Astrocyte (in vitro differentiated cells and primary cell): Measurements from ENCODE around the gene AP4E1. TPM values are rescaled to one million over a fixed set of nuclear protein-coding genes. Genes with fewer than 3 reads are reported as not detected.

ENCODE experiments used
- DNase-seq: peaks from one replicate; pipeline ENCODE4 v3.0.0-alpha.2; 2010; ENCODE audit warnings: low read depth
- FAIRE-seq: peaks from 2 replicates; lab custom pipeline; 2011; peaks lifted over from hg19 to GRCh38; lab: Jason Lieb, UNC
- H2AFZ ChIP-seq: 2 replicates; pipeline ENCODE4 v1.6.0; 2012; ENCODE audit warnings: low read depth, low read length, inconsistent platforms
- H3K27ac ChIP-seq: 2 replicates; pipeline ENCODE4 v1.5.1; 2011; ENCODE audit warnings: low read depth, low read length, inconsistent platforms
- H3K27me3 ChIP-seq: 2 replicates; pipeline ENCODE4 v1.6.0; 2011; ENCODE audit warnings: low read length, inconsistent platforms; ENCODE audit not compliant: insufficient read depth
- H3K36me3 ChIP-seq: 2 replicates; pipeline ENCODE4 v1.5.1; 2011; ENCODE audit warnings: low read length, inconsistent platforms; ENCODE audit not compliant: insufficient read depth
- H3K4me1 ChIP-seq: 2 replicates; pipeline ENCODE4 v1.5.1; 2011; ENCODE audit warnings: low read length, inconsistent platforms; ENCODE audit not compliant: insufficient read depth
- H3K4me2 ChIP-seq: 2 replicates; pipeline ENCODE4 v1.6.0; 2012; ENCODE audit warnings: low read length, inconsistent platforms
- H3K4me3 ChIP-seq: 2 replicates; pipeline ENCODE4 v1.5.1; 2011; ENCODE audit warnings: low read depth, mild to moderate bottlenecking, low read length, inconsistent platforms; ENCODE audit not compliant: insufficient read depth
- H3K79me2 ChIP-seq: 2 replicates; pipeline ENCODE4 v1.6.0; 2012; ENCODE audit warnings: mild to moderate bottlenecking, low read length, inconsistent platforms; ENCODE audit not compliant: insufficient read depth
- H3K9ac ChIP-seq: 2 replicates; pipeline ENCODE4 v1.6.0; 2012; ENCODE audit warnings: mild to moderate bottlenecking, low read length, inconsistent platforms
- H3K9me3 ChIP-seq: 2 replicates; pipeline ENCODE4 v1.5.1; 2012; ENCODE audit warnings: low read depth, mild to moderate bottlenecking, low read length, inconsistent platforms; ENCODE audit not compliant: insufficient read depth
- H4K20me1 ChIP-seq: 2 replicates; pipeline ENCODE4 v1.6.0; 2012; ENCODE audit warnings: low read length, inconsistent platforms; ENCODE audit not compliant: insufficient read depth
- H3K27ac Mint-ChIP-seq: one replicate; pipeline ENCODE4 v1.8.0; 2021; ENCODE audit warnings: mild to moderate bottlenecking, mixed read lengths; ENCODE audit not compliant: unreplicated experiment
- H3K27me3 Mint-ChIP-seq: one replicate; pipeline ENCODE4 v1.8.0; 2021; ENCODE audit warnings: low read depth, mixed read lengths; ENCODE audit not compliant: unreplicated experiment
- H3K36me3 Mint-ChIP-seq: one replicate; pipeline ENCODE4 v1.8.0; 2021; ENCODE audit warnings: low read depth, mixed read lengths; ENCODE audit not compliant: unreplicated experiment
- H3K4me1 Mint-ChIP-seq: one replicate; pipeline ENCODE4 v1.8.0; 2021; ENCODE audit warnings: low read depth, mixed read lengths; ENCODE audit not compliant: unreplicated experiment
- H3K4me3 Mint-ChIP-seq: one replicate; pipeline ENCODE4 v1.8.0; 2021; ENCODE audit warnings: mild to moderate bottlenecking, moderate library complexity, mixed read lengths; ENCODE audit not compliant: unreplicated experiment
- H3K9me3 Mint-ChIP-seq: one replicate; pipeline ENCODE4 v1.8.0; 2021; ENCODE audit warnings: mild to moderate bottlenecking, mixed read lengths; ENCODE audit not compliant: unreplicated experiment
- EZH2 ChIP-seq: IDR thresholded peaks from 2 replicates; pipeline ENCODE4 v1.6.1; 2012; ENCODE audit warnings: mild to moderate bottlenecking, low read length, inconsistent platforms; ENCODE audit not compliant: insufficient read depth
- total RNA-seq: library from RNA; stranded (reverse); gene quantifications from 2 replicates; pipeline ENCODE4 v1.2.1, GENCODE V29; 2021
- TF ChIP-seq, protein P1 (sequence below): IDR thresholded peaks from 2 replicates; pipeline ENCODE4 v1.5.1; 2011; ENCODE audit warnings: low read depth, mild to moderate bottlenecking, inconsistent platforms, low read length, moderate library complexity; ENCODE audit not compliant: insufficient read depth

The AP4E1 gene
- total RNA-seq, 1 donor from 2014 or later = 16.4 TPM

DNA sequence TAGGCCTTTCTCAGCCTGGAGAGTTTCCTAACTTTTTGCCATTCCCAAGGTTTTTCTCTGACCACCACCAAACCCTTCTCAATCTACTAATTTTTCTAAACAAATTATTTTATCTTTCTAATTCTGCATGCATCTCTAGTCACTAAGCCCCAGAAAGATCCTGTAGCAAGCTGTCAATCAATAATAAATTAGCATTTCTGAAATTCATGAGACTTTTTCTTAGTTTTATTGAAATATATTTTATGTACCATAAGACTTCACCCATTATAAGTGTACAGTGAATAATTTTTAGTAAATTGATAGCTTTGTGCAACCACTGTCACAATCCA, 22.4 kb upstream of the AP4E1 start:
- no peak for FAIRE-seq
- no peak overlapping the region for H3K9ac ChIP-seq
- Mint-ChIP-seq H3K27me3 (no peaks in the 10 kb centered on the region), H3K36me3 (no peaks in the 10 kb centered on the region), H3K27ac (peak overlapping the region; percentile 99), H3K4me3 (no peak overlapping the region), H3K9me3 (peaks cover 2% of the 10 kb centered on the region), H3K4me1 (peaks cover 31% of the 10 kb centered on the region)
- no peaks in the 10 kb centered on the region for H3K27me3 ChIP-seq
- peaks cover 14% of the 10 kb centered on the region for H3K4me1 ChIP-seq
- H3K4me2 ChIP-seq = no peak overlapping the region
- H3K27ac ChIP-seq = no peak overlapping the region
- H3K36me3 ChIP-seq = no peaks in the 10 kb centered on the region
- no peak for TF ChIP-seq EZH2
- TF ChIP-seq, protein P1, sequence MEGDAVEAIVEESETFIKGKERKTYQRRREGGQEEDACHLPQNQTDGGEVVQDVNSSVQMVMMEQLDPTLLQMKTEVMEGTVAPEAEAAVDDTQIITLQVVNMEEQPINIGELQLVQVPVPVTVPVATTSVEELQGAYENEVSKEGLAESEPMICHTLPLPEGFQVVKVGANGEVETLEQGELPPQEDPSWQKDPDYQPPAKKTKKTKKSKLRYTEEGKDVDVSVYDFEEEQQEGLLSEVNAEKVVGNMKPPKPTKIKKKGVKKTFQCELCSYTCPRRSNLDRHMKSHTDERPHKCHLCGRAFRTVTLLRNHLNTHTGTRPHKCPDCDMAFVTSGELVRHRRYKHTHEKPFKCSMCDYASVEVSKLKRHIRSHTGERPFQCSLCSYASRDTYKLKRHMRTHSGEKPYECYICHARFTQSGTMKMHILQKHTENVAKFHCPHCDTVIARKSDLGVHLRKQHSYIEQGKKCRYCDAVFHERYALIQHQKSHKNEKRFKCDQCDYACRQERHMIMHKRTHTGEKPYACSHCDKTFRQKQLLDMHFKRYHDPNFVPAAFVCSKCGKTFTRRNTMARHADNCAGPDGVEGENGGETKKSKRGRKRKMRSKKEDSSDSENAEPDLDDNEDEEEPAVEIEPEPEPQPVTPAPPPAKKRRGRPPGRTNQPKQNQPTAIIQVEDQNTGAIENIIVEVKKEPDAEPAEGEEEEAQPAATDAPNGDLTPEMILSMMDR = no peak
- H2AFZ ChIP-seq = no peak overlapping the region
- H4K20me1 ChIP-seq = no peaks in the 10 kb centered on the region
- no peaks in the 10 kb centered on the region for H3K9me3 ChIP-seq
- DNase-seq = no peak
- no peak overlapping the region for H3K4me3 ChIP-seq
- H3K79me2 ChIP-seq = no peaks in the 10 kb centered on the region

DNA sequence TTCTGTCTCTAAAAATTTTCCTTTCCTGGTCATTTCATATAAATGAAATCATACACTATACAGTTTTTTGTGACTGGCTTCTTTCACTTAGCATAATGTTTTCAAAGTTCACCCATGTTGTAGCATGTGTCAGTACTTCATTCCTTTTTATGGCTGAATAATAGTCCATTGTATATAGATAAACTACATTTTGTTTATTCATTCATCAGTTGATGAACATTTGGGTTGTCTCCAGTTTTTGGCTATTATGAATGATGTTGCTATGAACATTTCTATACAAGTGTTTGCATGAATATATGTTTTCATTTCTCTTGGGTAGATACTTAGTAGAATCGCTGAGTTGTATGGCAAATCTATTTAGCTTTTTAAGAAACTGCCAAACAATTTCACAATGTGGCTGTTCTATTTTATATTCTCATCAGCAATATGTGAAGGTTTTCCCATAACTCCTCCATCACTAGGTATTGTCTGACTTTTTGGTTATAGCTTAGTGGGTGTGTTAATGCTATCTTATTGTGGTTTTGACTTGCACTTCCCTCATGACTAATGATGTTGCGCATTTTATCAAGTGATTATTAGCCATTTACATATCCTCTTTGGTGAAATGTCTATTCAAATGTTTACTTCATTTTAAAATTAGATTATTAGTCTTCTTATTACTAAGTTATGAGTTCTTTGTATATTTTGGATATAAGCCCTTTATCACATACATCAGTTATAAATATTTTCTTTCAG, 21.7 kb upstream of the AP4E1 start:
- H3K36me3 Mint-ChIP-seq = no peaks in the 10 kb centered on the region
- Histone ChIP-seq H4K20me1 (no peaks in the 10 kb centered on the region), H3K79me2 (no peaks in the 10 kb centered on the region), H3K27me3 (no peaks in the 10 kb centered on the region), H3K4me1 (peaks cover 14% of the 10 kb centered on the region), H3K4me3 (no peak overlapping the region), H2AFZ (no peak overlapping the region), H3K36me3 (no peaks in the 10 kb centered on the region), H3K4me2 (no peak overlapping the region), H3K27ac (no peak overlapping the region), H3K9me3 (no peaks in the 10 kb centered on the region), H3K9ac (no peak overlapping the region)
- H3K9me3 Mint-ChIP-seq = peaks cover 2% of the 10 kb centered on the region
- FAIRE-seq (no peak), DNase-seq (no peak)
- H3K4me3 Mint-ChIP-seq = no peak overlapping the region
- TF ChIP-seq, protein P1 = no peak
- H3K4me1 Mint-ChIP-seq = peaks cover 26% of the 10 kb centered on the region
- no peaks in the 10 kb centered on the region for H3K27me3 Mint-ChIP-seq
- no peak overlapping the region for H3K27ac Mint-ChIP-seq

DNA sequence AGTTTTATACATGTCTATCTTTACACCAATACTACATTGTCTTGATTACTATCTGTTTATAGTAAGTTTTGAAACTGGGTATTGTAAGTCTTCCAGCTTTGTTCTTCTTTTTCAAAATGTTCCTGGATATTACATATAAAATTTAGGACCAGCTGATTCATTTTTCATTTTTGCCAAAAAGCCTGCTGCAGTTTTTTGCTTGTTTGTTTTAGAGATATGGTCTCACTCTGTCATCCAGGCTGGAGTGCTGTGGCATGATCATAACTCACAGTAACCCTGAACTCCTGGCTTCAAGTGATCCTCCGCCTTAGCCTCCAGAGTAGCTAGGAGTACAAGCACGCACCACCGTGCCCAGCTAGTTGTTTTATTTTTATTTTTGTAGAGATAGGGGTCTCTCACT, 20.4 kb upstream of the AP4E1 start:
- no peak for FAIRE-seq

More for the DNA sequence above, 20.4 kb upstream of the AP4E1 start:
- no peak overlapping the region for H3K4me3 ChIP-seq
- H4K20me1 ChIP-seq = no peaks in the 10 kb centered on the region
- TF ChIP-seq EZH2 = no peak
- TF ChIP-seq, protein P1 = no peak
- no peaks in the 10 kb centered on the region for H3K79me2 ChIP-seq
- no peak overlapping the region for H3K27ac ChIP-seq
- H3K27me3 ChIP-seq = no peaks in the 10 kb centered on the region
- H3K36me3 ChIP-seq = no peaks in the 10 kb centered on the region
- Mint-ChIP-seq H3K9me3 (peaks cover 2% of the 10 kb centered on the region), H3K36me3 (no peaks in the 10 kb centered on the region), H3K4me3 (no peak overlapping the region), H3K27ac (no peak overlapping the region), H3K4me1 (peaks cover 22% of the 10 kb centered on the region), H3K27me3 (no peaks in the 10 kb centered on the region)
- peak; percentile 6 for DNase-seq
- H3K4me2 ChIP-seq = no peak overlapping the region
- H3K4me1 ChIP-seq = peaks cover 14% of the 10 kb centered on the region
- no peak overlapping the region for H3K9ac ChIP-seq
- H2AFZ ChIP-seq = no peak overlapping the region
- no peaks in the 10 kb centered on the region for H3K9me3 ChIP-seq
